Neural progenitor cell (in vitro differentiated cells): ENCODE data around the gene PPP1R36.

ENCODE experiments used
- CTCF ChIP-seq: fragments of 200-600 bp; sonication (generic); IDR thresholded peaks from 2 replicates; pipeline ENCODE4 v1.5.1; 2017; ENCODE audit warnings: antibody characterized with exemption, mild to moderate bottlenecking
- EZH2 ChIP-seq: fragments of 200-600 bp; sonication (generic); IDR thresholded peaks from 2 replicates; pipeline ENCODE4 v1.6.1; 2017; ENCODE audit warnings: antibody characterized with exemption, mild to moderate bottlenecking, moderate library complexity

DNA sequence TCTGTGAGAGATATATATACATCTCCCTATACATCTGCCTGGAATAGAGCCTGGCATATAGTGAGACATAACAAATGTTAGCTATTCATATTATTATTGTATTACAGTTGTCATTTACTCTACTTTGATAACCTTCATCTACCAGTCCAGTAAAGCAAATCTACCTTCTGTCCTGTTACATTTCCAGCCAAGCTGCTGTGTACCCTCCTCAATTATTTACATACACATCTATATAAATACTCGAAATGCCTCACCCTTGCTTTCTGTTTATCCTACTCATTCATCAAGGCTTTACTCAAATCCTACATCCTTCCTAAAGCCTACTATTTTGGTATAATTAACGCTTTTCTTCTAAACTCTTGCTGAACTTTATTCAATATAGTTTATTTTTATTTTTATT lies 36.5 kb upstream of the PPP1R36 start:
- no peak for TF ChIP-seq CTCF
- TF ChIP-seq EZH2: no peak
